GM21786 (cell line): Measurements from ENCODE around the gene TRMT61A.

ENCODE experiments used
- ATAC-seq: cut with Tn5 transposase; IDR thresholded peaks from one replicate; pipeline ENCODE4 v1.9.1; 2021; ENCODE audit not compliant: unreplicated experiment

The TRMT61A gene

GRCh38 chr14:103533999-103534575, 5.1 kb downstream of the TRMT61A start:
- ATAC-seq = no peak

- no peak for ATAC-seq
These were observed 5.6 kb downstream of the TRMT61A start for GRCh38 chr14:103534576-103535061.

DNA sequence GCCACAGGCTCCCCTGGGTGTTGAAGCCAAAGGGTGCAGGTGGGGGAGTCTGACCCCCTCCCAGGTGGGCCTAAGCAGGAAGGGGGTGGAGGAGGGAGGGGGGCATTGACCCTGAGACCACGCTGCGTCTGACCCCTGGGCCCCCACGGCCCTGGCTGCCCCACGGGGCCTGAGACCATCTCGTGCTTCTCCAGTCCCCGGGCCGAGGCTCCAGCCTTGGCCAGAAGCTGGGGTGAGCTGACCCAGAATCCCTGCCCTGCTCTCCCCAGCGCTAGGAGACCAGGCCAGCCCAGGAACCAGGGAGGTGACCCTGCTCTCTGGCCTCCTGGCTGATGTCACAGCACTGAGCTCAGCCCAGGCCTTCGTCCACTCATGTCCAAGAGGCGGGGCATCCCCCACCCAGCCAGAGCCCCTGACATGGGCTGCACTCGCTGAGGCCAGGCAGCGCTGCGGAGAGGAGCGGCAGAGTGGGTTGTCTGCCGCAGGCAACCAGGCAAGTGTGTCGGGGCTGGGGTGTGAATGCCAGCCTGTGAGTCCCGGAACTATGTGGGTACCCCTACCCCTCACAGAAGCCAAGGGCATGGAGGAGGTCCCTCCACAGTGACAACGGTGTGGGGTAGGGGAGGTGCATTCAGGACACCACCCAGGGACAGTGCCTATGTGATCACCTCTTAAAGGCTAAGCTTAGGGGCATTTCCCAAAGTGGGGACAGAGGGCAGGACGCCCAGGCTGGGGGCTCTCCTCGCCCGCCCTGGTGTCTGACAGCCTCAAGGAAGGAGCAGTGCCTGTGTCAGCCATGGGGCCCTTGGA, 6.3 kb downstream of the TRMT61A start:
- ATAC-seq = no peak

DNA sequence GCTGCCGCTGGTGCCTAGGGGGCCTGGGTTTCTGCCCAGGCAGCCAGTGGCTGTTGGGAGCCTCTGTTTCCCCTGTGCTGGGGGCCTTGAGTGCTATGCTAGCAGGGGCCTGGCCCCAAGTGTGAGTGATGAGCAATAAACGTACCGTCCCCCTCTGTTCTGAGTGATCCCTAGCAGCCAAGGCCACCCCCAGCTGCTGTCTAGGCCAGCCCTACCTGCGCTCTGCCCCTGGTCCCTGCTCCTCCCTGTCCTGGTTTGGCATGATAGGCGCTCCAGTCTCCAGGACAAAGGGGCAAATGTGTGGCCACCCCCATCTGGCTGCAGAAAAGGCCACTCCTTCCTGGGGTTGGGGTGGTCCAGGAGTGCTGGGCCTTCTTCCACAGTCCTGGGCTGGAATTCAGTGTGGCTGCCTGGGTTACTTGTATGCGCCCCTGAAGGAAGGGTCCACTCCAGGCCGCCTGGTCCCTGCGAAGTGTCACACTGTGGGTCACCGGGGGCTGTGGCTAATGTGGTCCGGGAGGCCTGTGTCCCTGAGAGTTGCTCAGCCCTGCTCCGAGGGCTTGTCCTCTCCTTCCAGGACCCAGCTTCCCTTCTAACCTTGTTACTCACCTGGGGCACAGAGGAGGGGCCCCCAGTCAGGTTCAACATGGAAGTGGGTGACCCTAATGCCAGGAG, 7.0 kb downstream of the TRMT61A start:
- ATAC-seq = no peak

GRCh38 chr14:103536693-103537092, 7.7 kb downstream of the TRMT61A start:
- no peak for ATAC-seq

GRCh38 chr14:103537175-103537990, 8.4 kb downstream of the TRMT61A start:
- no peak for ATAC-seq

DNA sequence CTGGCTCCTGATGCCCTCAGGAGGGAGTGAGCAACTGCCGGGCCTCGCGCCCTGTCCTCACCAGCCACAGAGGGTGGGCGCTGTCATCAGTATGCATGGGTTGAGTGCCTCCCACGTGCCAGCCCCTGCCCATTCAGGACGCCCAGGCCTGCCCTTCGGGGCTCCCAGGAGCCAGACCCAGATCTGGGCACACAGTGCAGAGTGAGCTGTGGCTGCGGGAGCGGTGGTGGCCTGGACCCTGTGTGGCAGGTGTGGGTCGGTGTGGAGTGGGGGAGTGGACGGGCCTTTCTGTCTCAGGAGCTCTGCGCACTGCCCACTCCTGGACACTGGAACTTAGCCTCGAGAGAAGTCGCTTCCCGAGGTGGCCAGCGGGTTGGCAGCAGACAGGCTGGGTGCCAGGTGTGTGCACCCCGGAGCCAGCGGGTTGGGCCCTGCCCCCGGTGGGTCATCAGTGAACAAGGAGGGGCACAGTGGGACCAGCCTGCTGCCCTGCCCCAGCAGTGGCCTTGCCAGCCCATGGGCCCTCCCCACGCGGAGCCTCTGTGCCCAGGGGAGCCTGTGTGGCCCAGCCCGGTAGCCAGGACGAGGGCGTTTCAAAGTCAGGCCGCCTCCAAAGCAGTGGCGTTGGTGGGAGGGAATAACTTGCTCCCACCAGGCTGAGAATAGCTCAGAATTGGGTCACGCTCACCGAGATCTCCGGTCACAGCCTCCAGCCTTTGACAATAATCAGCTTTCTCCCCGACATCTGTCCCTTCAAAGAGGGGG, 9.5 kb downstream of the TRMT61A start:
- ATAC-seq = no peak

GRCh38 chr14:103539056-103539825, 10.2 kb downstream of the TRMT61A start:
- ATAC-seq = no peak

- ATAC-seq = no peak
These were observed 12.1 kb downstream of the TRMT61A start for GRCh38 chr14:103540821-103541708.

DNA sequence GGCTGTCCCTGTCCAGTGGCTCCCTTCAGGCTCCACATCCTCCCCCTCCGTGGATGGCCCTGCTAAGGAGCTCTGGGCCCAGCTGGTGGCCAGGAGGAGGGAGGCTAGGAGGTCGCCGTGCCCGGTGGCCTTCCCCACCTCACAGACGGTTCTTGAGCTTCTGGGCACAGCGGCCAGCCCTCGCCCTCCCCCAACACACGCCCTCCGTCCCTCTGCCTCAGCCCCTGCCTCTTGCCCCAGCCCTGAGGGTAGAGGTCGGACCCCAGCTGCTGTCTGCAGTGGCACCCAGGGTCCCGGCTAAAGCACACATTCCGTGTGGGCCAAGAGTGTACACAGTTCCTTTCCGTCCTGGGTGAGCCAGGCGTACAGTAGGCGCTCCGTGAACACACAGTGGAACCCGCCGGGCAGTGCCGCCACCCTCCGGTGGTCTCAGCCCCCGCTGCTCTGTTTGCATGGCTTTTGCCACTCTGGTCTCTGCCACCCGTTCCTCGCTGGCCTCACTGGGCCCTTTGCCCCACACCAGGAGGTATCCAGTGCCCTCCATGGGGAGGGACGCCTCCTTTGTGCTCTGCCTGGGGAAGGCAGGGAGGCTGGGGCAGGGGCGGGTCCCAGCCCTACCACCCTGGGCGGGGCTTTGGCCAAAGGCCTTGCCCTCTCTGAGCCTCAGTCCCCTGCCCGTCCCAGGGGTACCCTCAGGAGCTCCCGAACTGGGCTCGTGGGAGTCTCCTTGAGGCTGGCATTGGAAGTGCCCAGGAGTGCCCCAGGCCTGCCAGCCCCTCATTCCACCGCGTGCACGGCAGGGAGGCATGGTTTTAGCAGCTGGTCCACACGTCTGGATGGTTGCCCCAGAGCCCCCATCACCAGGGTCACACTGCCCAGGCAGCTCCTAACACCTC, 13.0 kb downstream of the TRMT61A start:
- no peak for ATAC-seq

GRCh38 chr14:103542605-103543088, 13.7 kb downstream of the TRMT61A start:
- ATAC-seq = no peak

GRCh38 chr14:103543140-103543539, 14.1 kb downstream of the TRMT61A start:
- ATAC-seq = no peak

DNA sequence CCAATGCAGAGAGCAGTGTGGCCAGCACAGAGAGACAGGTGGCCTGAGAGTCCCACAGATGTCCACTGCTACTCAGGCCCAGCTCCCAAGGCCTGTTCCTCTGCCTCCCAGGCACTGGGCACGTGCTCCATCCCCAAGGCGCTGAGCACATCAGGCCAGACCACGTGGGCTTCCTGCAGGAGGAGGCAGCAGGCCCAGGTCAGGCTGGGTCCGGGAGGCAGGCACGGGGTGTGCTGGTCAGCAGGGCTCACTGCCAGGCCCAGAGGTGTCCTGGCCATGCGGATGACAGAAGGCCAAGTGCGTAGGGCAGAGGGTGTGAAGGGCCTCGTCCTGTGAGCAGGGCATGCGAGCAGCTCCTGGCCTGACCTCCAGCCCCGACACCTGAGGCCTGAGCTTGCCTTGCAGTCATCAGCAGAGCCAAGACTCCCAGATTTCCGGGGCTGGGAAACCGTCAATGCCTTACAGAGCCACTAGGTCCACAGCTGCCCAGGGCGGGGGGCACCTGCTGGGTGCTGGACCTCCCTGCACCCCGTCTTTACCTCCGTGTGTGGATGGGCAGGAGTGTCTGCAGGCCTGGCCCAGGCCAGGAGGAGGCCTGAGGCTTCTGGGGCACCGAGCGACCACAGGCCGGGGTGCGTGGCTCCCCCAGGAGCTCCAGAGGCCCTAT, 14.9 kb downstream of the TRMT61A start:
- no peak for ATAC-seq

GRCh38 chr14:103544388-103545218, 15.6 kb downstream of the TRMT61A start:
- ATAC-seq = no peak

GRCh38 chr14:103545219-103545914, 16.4 kb downstream of the TRMT61A start:
- no peak for ATAC-seq
